NB4 (cell line): ENCODE data around the gene BHLHE41.

Experiments used
- POLR2A ChIP-seq: IDR thresholded peaks from 2 replicates; pipeline ENCODE4 v1.6.1; 2011; ENCODE audit warnings: mild to moderate bottlenecking; ENCODE audit not compliant: insufficient read length; ENCODE audit errors: extremely low read depth
- TF ChIP-seq, protein P1 (sequence below): IDR thresholded peaks from one replicate; pipeline ENCODE4 v1.5.1; 2012; ENCODE audit warnings: low read depth, low read length
- TF ChIP-seq, protein P2 (sequence below): IDR thresholded peaks from 2 replicates; pipeline ENCODE4 v1.6.1; 2011; ENCODE audit warnings: low read depth, low read length

DNA sequence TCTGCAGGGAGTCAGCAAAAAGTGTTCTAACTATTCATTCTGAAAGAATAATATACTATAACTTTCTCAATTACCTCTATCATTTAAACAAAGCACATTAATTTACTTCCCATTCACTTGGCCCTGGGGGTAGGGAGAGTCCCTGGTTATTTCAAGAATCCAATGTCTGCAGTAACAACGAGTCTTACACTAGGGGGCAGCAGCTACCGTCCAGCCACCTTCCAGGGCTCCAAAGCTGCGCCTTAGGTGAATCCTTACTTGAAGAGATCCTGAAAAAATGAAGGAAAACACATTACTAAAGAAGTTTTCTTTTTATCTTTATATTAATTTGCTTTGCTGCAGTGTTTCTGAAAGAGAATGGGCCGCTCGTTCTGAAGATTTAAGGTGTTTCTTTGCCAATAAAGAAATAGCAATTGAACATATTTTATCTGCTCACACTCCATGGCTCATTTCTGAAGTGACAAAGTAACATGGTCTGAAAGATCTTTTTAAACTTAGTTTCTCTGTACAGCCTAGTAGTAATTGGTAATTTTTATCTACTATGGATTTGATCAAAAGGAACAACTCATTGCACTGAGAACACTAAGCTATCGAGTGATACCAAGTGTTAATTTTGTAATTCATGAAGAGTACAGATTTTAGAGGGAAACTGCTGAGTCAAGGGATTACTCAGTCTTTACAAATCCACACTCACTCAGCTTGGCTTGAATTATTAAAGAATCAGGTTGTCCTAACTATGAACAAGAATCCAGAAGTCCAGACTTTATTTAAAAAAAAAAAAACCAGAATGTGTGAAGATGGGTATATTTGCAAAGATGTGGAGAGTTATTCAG lies 27.6 kb downstream of the BHLHE41 start:
- TF ChIP-seq, protein P1, sequence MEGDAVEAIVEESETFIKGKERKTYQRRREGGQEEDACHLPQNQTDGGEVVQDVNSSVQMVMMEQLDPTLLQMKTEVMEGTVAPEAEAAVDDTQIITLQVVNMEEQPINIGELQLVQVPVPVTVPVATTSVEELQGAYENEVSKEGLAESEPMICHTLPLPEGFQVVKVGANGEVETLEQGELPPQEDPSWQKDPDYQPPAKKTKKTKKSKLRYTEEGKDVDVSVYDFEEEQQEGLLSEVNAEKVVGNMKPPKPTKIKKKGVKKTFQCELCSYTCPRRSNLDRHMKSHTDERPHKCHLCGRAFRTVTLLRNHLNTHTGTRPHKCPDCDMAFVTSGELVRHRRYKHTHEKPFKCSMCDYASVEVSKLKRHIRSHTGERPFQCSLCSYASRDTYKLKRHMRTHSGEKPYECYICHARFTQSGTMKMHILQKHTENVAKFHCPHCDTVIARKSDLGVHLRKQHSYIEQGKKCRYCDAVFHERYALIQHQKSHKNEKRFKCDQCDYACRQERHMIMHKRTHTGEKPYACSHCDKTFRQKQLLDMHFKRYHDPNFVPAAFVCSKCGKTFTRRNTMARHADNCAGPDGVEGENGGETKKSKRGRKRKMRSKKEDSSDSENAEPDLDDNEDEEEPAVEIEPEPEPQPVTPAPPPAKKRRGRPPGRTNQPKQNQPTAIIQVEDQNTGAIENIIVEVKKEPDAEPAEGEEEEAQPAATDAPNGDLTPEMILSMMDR: peak; percentile 100
- TF ChIP-seq POLR2A: no peak
- TF ChIP-seq, protein P2, sequence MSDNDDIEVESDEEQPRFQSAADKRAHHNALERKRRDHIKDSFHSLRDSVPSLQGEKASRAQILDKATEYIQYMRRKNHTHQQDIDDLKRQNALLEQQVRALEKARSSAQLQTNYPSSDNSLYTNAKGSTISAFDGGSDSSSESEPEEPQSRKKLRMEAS: no peak
